K562 (cell line): ENCODE measurements around the gene TBC1D5. TPM values are rescaled to one million over a fixed set of nuclear protein-coding genes. Genes with fewer than 3 reads are reported as not detected.

ENCODE experiments used
- ATAC-seq: fragments of 200-7000 bp; cut with Tn5 transposase; 3 replicates; pipeline ENCODE4 v1.9.1; 2020; ENCODE audit warnings: moderate library complexity
- BruUV-seq: library from RNA; stranded (reverse); fragments of 400-500 nt; replicated peaks from 2 replicates; lab custom pipeline; 2021; lab: Mats Ljungman, UMichigan
- CTCF ChIA-PET: fragments of 300-600 bp; formaldehyde crosslinking; extraction: SDS; loops from one replicate; lab custom pipeline; 2021; ENCODE audit warnings: low intra/inter-chr PET ratio; lab: Yijun Ruan, JAX
- POLR2A ChIA-PET: fragments of 300-600, 350-650 bp; sonication (Branson Sonifier 250); formaldehyde crosslinking; extraction: SDS; loops from one replicate; lab custom pipeline; 2021; ENCODE audit warnings: antibody characterized with exemption, inconsistent platforms; lab: Yijun Ruan, JAX
- DNase-seq, 4 experiments: peaks; one replicate each; pipeline versions ENCODE4 v3.0.0 to v3.0.0-alpha.2; 2011 to 2018; ENCODE audit warnings: low spot score in 3 of 4, mixed read lengths in 3 of 4; ENCODE audit errors: extremely low read depth in 1 of 4
- FAIRE-seq: peaks from 2 replicates; lab custom pipeline; 2011; peaks lifted over from hg19 to GRCh38; lab: Jason Lieb, UNC
- H2AFZ ChIP-seq: 2 replicates; pipeline ENCODE4 v1.6.0; 2011; ENCODE audit warnings: low read depth, low read length, control low read depth, inconsistent platforms
- H3K27ac ChIP-seq: fragments of 200-600 bp; 3 replicates; pipeline ENCODE4 v1.8.0; 2011; ENCODE audit warnings: low read depth, mild to moderate bottlenecking, control low read depth, inconsistent platforms, low read length, moderate library complexity, mixed read lengths; ENCODE audit errors: extremely low read depth
- H3K27me3 ChIP-seq, 2 experiments: fragments of 300-600 bp in 1 of 2; 2 replicates in 1 of 2; 3 replicates in 1 of 2; pipeline versions ENCODE4 v1.6.0 to v1.8.0; 2011; ENCODE audit warnings: inconsistent platforms in 2 of 2, low read length in 2 of 2, mild to moderate bottlenecking in 1 of 2, mixed read lengths in 1 of 2, moderate library complexity in 1 of 2; ENCODE audit not compliant: control insufficient read depth in 2 of 2, insufficient read depth in 2 of 2
- H3K36me3 ChIP-seq: fragments of 300-600 bp; 3 replicates; pipeline ENCODE4 v1.8.0; 2011; ENCODE audit warnings: mild to moderate bottlenecking, low read length, inconsistent platforms; ENCODE audit not compliant: control insufficient read depth, insufficient read depth
- H3K4me1 ChIP-seq, 2 experiments: fragments of 200-600 bp in 1 of 2; replicated peaks in 1 of 2; 2 replicates in 1 of 2; 3 replicates in 1 of 2; pipeline versions ENCODE4 v1.5.1 to v1.8.0; 2011; ENCODE audit warnings: inconsistent platforms in 2 of 2, low read length in 2 of 2, mild to moderate bottlenecking in 1 of 2, mixed read lengths in 1 of 2, moderate library complexity in 1 of 2; ENCODE audit not compliant: control insufficient read depth in 2 of 2, insufficient read depth in 2 of 2
- H3K4me2 ChIP-seq: 2 replicates; pipeline ENCODE4 v1.6.1; 2011; ENCODE audit warnings: low read length, control low read depth, inconsistent platforms, mixed read lengths; ENCODE audit not compliant: insufficient read depth
- H3K4me3 ChIP-seq: fragments of 200-600 bp; sonication (generic), shearing (Covaris generic); 2 replicates; pipeline ENCODE4 v1.5.1; 2016; ENCODE audit warnings: control low read depth, inconsistent platforms
- H3K79me2 ChIP-seq: fragments of 200-600 bp; 3 replicates; pipeline ENCODE4 v1.8.0; 2011; ENCODE audit warnings: low read length, inconsistent platforms; ENCODE audit not compliant: control insufficient read depth, insufficient read depth
- H3K9ac ChIP-seq, 2 experiments: 2 replicates each; pipeline versions ENCODE4 v1.6.0 to v1.6.1; 2011; ENCODE audit warnings: low read depth in 2 of 2, low read length in 2 of 2, control low read depth in 1 of 2, inconsistent platforms in 1 of 2, mild to moderate bottlenecking in 1 of 2, mixed read lengths in 1 of 2; ENCODE audit not compliant: insufficient read depth in 1 of 2
- H3K9me1 ChIP-seq: one replicate; pipeline ENCODE4 v1.6.0; 2011; ENCODE audit warnings: inconsistent platforms, mild to moderate bottlenecking, low read length, moderate library complexity; ENCODE audit not compliant: control insufficient read depth, insufficient read depth
- H3K9me3 ChIP-seq: replicated peaks from 2 replicates; pipeline ENCODE4 v1.5.1; 2011; ENCODE audit warnings: low read depth, low read length, inconsistent platforms; ENCODE audit not compliant: control insufficient read depth, insufficient read depth
- H4K20me1 ChIP-seq: replicated peaks from 2 replicates; pipeline ENCODE4 v1.6.1; 2011; ENCODE audit warnings: low read length, inconsistent platforms, mixed read lengths; ENCODE audit not compliant: control insufficient read depth, insufficient read depth
- ARID1B ChIP-seq: fragments of 450-650 bp; IDR thresholded peaks from 2 replicates; pipeline ENCODE4 v1.6.1; 2016; ENCODE audit warnings: antibody characterized with exemption, mild to moderate bottlenecking, inconsistent platforms
- CBFA2T3 ChIP-seq: fragments of 450-650 bp; IDR thresholded peaks from 2 replicates; pipeline ENCODE4 v1.6.1; 2017
- CEBPB ChIP-seq: fragments of 450-650 bp; IDR thresholded peaks from 2 replicates; pipeline ENCODE4 v1.6.1; 2016; ENCODE audit warnings: missing genetic modification characterization, missing compliant biosample characterization
- DPF2 ChIP-seq: fragments of 450-650 bp; IDR thresholded peaks from 2 replicates; pipeline ENCODE4 v1.6.1; 2016
- GATAD2B ChIP-seq: fragments of 450-650 bp; IDR thresholded peaks from 2 replicates; pipeline ENCODE4 v1.6.1; 2017; ENCODE audit warnings: mild to moderate bottlenecking, borderline replicate concordance
- ILK ChIP-seq: fragments of 450-650 bp; IDR thresholded peaks from 2 replicates; pipeline ENCODE4 v1.6.1; 2016; ENCODE audit warnings: missing genetic modification characterization, low read depth, mild to moderate bottlenecking, missing compliant biosample characterization, moderate library complexity, borderline replicate concordance
- JUN ChIP-seq, 2 experiments: sonication (generic) in 1 of 2; formaldehyde crosslinking in 1 of 2; IDR thresholded peaks; 2 replicates each; pipeline versions ENCODE4 v1.6.1 to v1.8.0; 2012 to 2022; ENCODE audit warnings: borderline replicate concordance in 2 of 2, mild to moderate bottlenecking in 2 of 2, improper control_type of control experiment in 1 of 2, low read depth in 1 of 2, low read length in 1 of 2, missing genetic modification reagents in 1 of 2
- KDM1A ChIP-seq, 2 experiments: fragments of 450-650 bp; IDR thresholded peaks; 2 replicates each; pipeline ENCODE4 v1.6.1; 2016; ENCODE audit warnings: mild to moderate bottlenecking in 2 of 2
- MEIS2 ChIP-seq: fragments of 450-650 bp; IDR thresholded peaks from 2 replicates; pipeline ENCODE4 v1.6.1; 2014; ENCODE audit warnings: mild to moderate bottlenecking; ENCODE audit not compliant: partially characterized antibody
- MYBL2 ChIP-seq, 2 experiments: fragments of 450-650 bp in 1 of 2; sonication (generic) in 1 of 2; formaldehyde crosslinking in 1 of 2; IDR thresholded peaks; 2 replicates each; pipeline versions ENCODE4 v1.6.1 to v1.8.1; 2017 to 2022; ENCODE audit warnings: borderline replicate concordance in 1 of 2, inconsistent platforms in 1 of 2, low read depth in 1 of 2, mild to moderate bottlenecking in 1 of 2, missing genetic modification reagents in 1 of 2, moderate library complexity in 1 of 2
- NCOR1 ChIP-seq: fragments of 450-650 bp; IDR thresholded peaks from 2 replicates; pipeline ENCODE4 v1.6.1; 2016; ENCODE audit warnings: mild to moderate bottlenecking, moderate library complexity
- PML ChIP-seq: IDR thresholded peaks from 2 replicates; pipeline ENCODE4 v1.6.1; 2012; ENCODE audit warnings: low read length, inconsistent platforms
- PTBP1 ChIP-seq: fragments of 200-400 bp; formaldehyde crosslinking; IDR thresholded peaks from 2 replicates; pipeline ENCODE4 v1.6.1; 2017; ENCODE audit warnings: low read depth, low read length
- TEAD4 ChIP-seq, 2 experiments: sonication (generic) in 1 of 2; formaldehyde crosslinking in 1 of 2; IDR thresholded peaks; 2 replicates each; pipeline versions ENCODE4 v1.6.1 to v1.8.0; 2012 to 2022; ENCODE audit warnings: borderline replicate concordance in 1 of 2, inconsistent platforms in 1 of 2, low read length in 1 of 2, mild to moderate bottlenecking in 1 of 2, missing genetic modification reagents in 1 of 2
- TRIM24 ChIP-seq, 2 experiments: fragments of 450-650 bp; IDR thresholded peaks; 2 replicates each; pipeline ENCODE4 v1.6.1; 2016
- in situ Hi-C: fragments of 300-500 bp; cut with MboI; formaldehyde crosslinking; loops from 4 replicates; pipeline ENCODE4 v1.15.0; 2018; ENCODE audit warnings: inconsistent platforms, mixed read lengths
- intact Hi-C: fragments of 100-400 bp; cut with micrococcal nuclease; formaldehyde crosslinking; loops from 2 replicates; pipeline ENCODE4 v1.14.2; 2022
- polyA plus RNA-seq, 8 experiments: library from polyadenylated mRNA; depleted of rRNA in 4 of 8; stranded (reverse) in 5 of 8; unstranded in 3 of 8; fragments of >200 nt; fragmentation: Nextera tagmentation in 2 of 8; fragmentation: Illumina TruSeq in 1 of 8; extraction: Ambion mirVana in 2 of 8; extraction: Trizol in 1 of 8; gene quantifications; 2 replicates each; pipeline versions ENCODE4 v1.2.1 to v1.2.3, GENCODE V29; 2011 to 2014; ENCODE audit warnings: inconsistent platforms in 1 of 8, missing spikeins in 1 of 8
- total RNA-seq, 7 experiments: library from RNA; depleted of rRNA in 6 of 7; stranded (reverse); fragments of >200 nt in 6 of 7; fragmentation: Illumina TruSeq in 2 of 7; extraction: Trizol in 2 of 7; gene quantifications; 2 replicates each; pipeline versions ENCODE4 v1.2.1 to v1.2.3, GENCODE V29; 2011 to 2021; ENCODE audit warnings: low replicate concordance in 1 of 7
- TF ChIP-seq, protein P1 (sequence below): fragments of 250-450 bp; sonication (Bioruptor Pico); IDR thresholded peaks from 2 replicates; pipeline ENCODE4 v1.8.0; 2021; ENCODE audit warnings: borderline replicate concordance, mild to moderate bottlenecking, moderate library complexity; ENCODE audit not compliant: poor library complexity, severe bottlenecking
- TF ChIP-seq, protein P2 (sequence below), 2 experiments: fragments of 450-650 bp; conservative IDR thresholded peaks; 2 replicates each; pipeline ENCODE4 v1.6.1; 2017; ENCODE audit warnings: mild to moderate bottlenecking in 2 of 2, moderate library complexity in 2 of 2
- TF ChIP-seq, protein P3 (sequence below): fragments of 450-650 bp; IDR thresholded peaks from 2 replicates; pipeline ENCODE4 v1.6.1; 2016

Gene TBC1D5
- total and polyA plus RNA-seq, 9 of the 15 experiments (the other 6 are each of a cell fraction or from before 2014, with no cell fraction given), result 2.9 to 38.1 (median 25.6) TPM

DNA sequence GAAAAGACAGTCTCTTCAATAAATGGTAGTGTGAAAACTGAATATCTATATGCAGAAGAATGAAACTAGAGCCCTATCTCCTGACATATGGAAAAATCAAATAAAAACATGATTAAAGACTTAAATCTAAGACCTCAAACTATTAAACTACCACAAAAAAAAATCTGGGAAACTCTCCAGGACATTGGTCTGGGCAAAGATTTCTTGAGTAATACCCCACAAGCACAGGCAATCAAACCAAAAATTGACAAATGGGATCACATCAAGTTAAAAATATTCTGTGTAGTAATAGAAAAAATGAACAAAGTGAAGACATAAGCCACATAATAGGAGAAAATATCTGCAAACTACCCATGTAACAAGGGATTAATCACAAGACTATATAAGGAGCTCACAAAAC, 286.4 kb downstream of the TBC1D5 start (continued):
- TF ChIP-seq PTBP1 (no peak), JUN (IDR thresholded peaks at IDR 0.05; ENCODE audit: borderline replicate concordance, low read depth, low read length) (no peak), JUN (CRISPR knock-in tag; IDR thresholded peaks at IDR 0.05; ENCODE audit: borderline replicate concordance) (no peak), NCOR1 (no peak)

DNA sequence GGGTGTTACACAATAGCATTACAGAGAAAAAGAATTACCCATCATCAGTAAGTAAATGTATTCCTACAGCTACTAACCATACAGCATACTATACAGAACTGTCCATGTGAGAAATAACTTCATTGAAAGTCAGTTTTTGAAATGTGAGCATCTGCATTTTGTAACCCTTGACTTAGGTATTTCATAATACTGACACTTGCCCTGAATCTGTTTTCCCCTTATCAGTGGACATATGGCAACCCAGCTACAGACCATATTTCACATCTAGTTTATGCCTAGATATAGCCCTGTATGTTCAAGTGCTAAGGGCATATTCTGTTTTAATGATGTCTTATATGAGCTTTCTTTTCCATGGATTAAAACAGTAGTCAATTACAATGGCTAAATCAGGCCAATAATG, 297.6 kb downstream of the TBC1D5 start:
- Histone ChIP-seq H3K79me2 (no peaks in the 10 kb centered on the region), H3K36me3 (no peaks in the 10 kb centered on the region), H3K4me3 (no peak overlapping the region), H3K9me1 (no peaks in the 10 kb centered on the region), H2AFZ (no peak overlapping the region), H3K9ac (no peak overlapping the region), H4K20me1 (no peaks in the 10 kb centered on the region), H3K4me1 (peaks cover 0 to 29% of the 10 kb centered on the region in 2 experiments; a peak in 3 of 5 replicates), H3K27me3 (no peaks in the 10 kb centered on the region), H3K27ac (no peak overlapping the region), H3K9me3 (no peaks in the 10 kb centered on the region; the same call in 1 of the 2 replicates), H3K4me2 (no peak overlapping the region)
- BruUV-seq, result no TSS peak
- intact Hi-C loops, result loop anchor here (5.0 to 10.0 kb wide), 2 partner anchors 297 to 980 kb away; partner anchors contain the start of genes SATB1 and TBC1D5
- ATAC-seq (peak; percentile 66), FAIRE-seq (peak; percentile 35), DNase-seq (peak in 2 of 4 experiments; percentile 57 to 69)
- CTCF ChIA-PET, result no interaction called here
- POLR2A ChIA-PET, result interaction anchor here (0.6 to 0.8 kb wide), 2 partner anchors 34 to 397 kb away, joined by 3 read pairs; no protein-coding TSS in a partner anchor
- in situ Hi-C loops, result loop anchor here (25.0 kb wide), 1 partner anchor 967 kb away; no protein-coding TSS in a partner anchor
- TF ChIP-seq CEBPB (tag), result peak; percentile 97
- peak; percentile 64 to 75 for TF ChIP-seq KDM1A (IDR thresholded peaks at IDR 0.05)
- peak; percentile 91 for TF ChIP-seq MEIS2
- peak; percentile 87 for TF ChIP-seq TEAD4 (IDR thresholded peaks at IDR 0.05; ENCODE audit: low read length)
- TF ChIP-seq TEAD4 (CRISPR knock-in tag; IDR thresholded peaks at IDR 0.05; ENCODE audit: borderline replicate concordance), result no peak
- TF ChIP-seq, protein P1, sequence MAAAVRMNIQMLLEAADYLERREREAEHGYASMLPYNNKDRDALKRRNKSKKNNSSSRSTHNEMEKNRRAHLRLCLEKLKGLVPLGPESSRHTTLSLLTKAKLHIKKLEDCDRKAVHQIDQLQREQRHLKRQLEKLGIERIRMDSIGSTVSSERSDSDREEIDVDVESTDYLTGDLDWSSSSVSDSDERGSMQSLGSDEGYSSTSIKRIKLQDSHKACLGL (CRISPR knock-in tag), result no peak
- TF ChIP-seq DPF2, result peak; percentile 76; the same call in 1 of the 2 replicates
- TF ChIP-seq TRIM24 (IDR thresholded peaks at IDR 0.05), result peak; percentile 71 to 79; a peak in 3 of 4 replicates
- TF ChIP-seq ARID1B, result peak; percentile 84
- 0 out of 2 replicates have a peak, but pooled peaks have one; percentile 27 for TF ChIP-seq GATAD2B
- TF ChIP-seq, protein P2, sequence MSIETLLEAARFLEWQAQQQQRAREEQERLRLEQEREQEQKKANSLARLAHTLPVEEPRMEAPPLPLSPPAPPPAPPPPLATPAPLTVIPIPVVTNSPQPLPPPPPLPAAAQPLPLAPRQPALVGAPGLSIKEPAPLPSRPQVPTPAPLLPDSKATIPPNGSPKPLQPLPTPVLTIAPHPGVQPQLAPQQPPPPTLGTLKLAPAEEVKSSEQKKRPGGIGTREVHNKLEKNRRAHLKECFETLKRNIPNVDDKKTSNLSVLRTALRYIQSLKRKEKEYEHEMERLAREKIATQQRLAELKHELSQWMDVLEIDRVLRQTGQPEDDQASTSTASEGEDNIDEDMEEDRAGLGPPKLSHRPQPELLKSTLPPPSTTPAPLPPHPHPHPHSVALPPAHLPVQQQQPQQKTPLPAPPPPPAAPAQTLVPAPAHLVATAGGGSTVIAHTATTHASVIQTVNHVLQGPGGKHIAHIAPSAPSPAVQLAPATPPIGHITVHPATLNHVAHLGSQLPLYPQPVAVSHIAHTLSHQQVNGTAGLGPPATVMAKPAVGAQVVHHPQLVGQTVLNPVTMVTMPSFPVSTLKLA (conservative IDR thresholded peaks at IDR 0.05), result peak in 1 of 2 experiments; percentile 31; a peak in 1 of 4 replicates
- peak; percentile 46; the same call in 1 of the 2 replicates for TF ChIP-seq PML
- TF ChIP-seq ILK, result no peak
- TF ChIP-seq, protein P3, sequence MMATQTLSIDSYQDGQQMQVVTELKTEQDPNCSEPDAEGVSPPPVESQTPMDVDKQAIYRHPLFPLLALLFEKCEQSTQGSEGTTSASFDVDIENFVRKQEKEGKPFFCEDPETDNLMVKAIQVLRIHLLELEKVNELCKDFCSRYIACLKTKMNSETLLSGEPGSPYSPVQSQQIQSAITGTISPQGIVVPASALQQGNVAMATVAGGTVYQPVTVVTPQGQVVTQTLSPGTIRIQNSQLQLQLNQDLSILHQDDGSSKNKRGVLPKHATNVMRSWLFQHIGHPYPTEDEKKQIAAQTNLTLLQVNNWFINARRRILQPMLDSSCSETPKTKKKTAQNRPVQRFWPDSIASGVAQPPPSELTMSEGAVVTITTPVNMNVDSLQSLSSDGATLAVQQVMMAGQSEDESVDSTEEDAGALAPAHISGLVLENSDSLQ, result peak; percentile 40; the same call in 1 of the 2 replicates
- peak; percentile 89 for TF ChIP-seq CBFA2T3
- TF ChIP-seq MYBL2 (IDR thresholded peaks at IDR 0.05; ENCODE audit: low read depth), result no peak; the same call in 1 of the 2 replicates
- no peak for TF ChIP-seq MYBL2 (CRISPR knock-in tag; IDR thresholded peaks at IDR 0.05; ENCODE audit: borderline replicate concordance)
